WTC11 (cell line): Measurements from ENCODE around the gene MGAT3. TPM values are rescaled to one million over a fixed set of nuclear protein-coding genes. Genes with fewer than 3 reads are reported as not detected.

Experiments
- ATAC-seq: fragments of 200-7000 bp; cut with Tn5 transposase; 2 replicates; pipeline ENCODE4 v1.10.0; 2021; ENCODE audit warnings: mild to moderate bottlenecking, moderate library complexity
- CTCF ChIA-PET: fragments of 300-600 bp; sonication (Branson Sonifier 250); formaldehyde crosslinking; loops from one replicate; lab custom pipeline; 2021; ENCODE audit warnings: antibody characterized with exemption; lab: Charles Lee
- POLR2A ChIA-PET: fragments of 350-600 bp; sonication (Branson Sonifier 250); formaldehyde crosslinking; loops from one replicate; lab custom pipeline; 2021; ENCODE audit warnings: antibody characterized with exemption; lab: Charles Lee
- DNase-seq: peaks from one replicate; pipeline ENCODE4 v3.0.0; 2021; ENCODE audit warnings: low spot score
- H3K27ac Mint-ChIP-seq: 2 replicates; pipeline ENCODE4 v1.8.0; 2021; ENCODE audit warnings: mixed read lengths
- H3K27me3 Mint-ChIP-seq: 2 replicates; pipeline ENCODE4 v1.8.0; 2021; ENCODE audit warnings: low read depth, mild to moderate bottlenecking, moderate library complexity, mixed read lengths
- H3K36me3 Mint-ChIP-seq: 2 replicates; pipeline ENCODE4 v1.8.0; 2021; ENCODE audit warnings: mixed read lengths
- H3K4me1 Mint-ChIP-seq: 2 replicates; pipeline ENCODE4 v1.8.0; 2022; ENCODE audit warnings: mixed read lengths
- H3K4me3 Mint-ChIP-seq: 2 replicates; pipeline ENCODE4 v1.8.0; 2021; ENCODE audit warnings: mild to moderate bottlenecking, moderate library complexity, mixed read lengths
- H3K9me3 Mint-ChIP-seq: 2 replicates; pipeline ENCODE4 v1.8.0; 2021; ENCODE audit warnings: mixed read lengths
- AR ChIP-seq: fragments of 250-450 bp; sonication (Bioruptor Pico); IDR thresholded peaks from 2 replicates; pipeline ENCODE4 v1.9.0; 2021; ENCODE audit warnings: mild to moderate bottlenecking
- ATF2 ChIP-seq: sonication (generic); formaldehyde crosslinking; IDR thresholded peaks from 2 replicates; pipeline ENCODE4 v1.8.1; 2022; ENCODE audit warnings: low read depth, missing genetic modification reagents, borderline replicate concordance
- ATF6 ChIP-seq: sonication (generic); formaldehyde crosslinking; IDR thresholded peaks from 2 replicates; pipeline ENCODE4 v1.8.1; 2023; ENCODE audit warnings: mild to moderate bottlenecking, missing genetic modification reagents
- CREB1 ChIP-seq: sonication (generic); formaldehyde crosslinking; IDR thresholded peaks from 2 replicates; pipeline ENCODE4 v1.8.0; 2023; ENCODE audit warnings: mild to moderate bottlenecking, missing genetic modification reagents
- EMX1 ChIP-seq: fragments of 250-450 bp; sonication (Bioruptor Pico); IDR thresholded peaks from 2 replicates; pipeline ENCODE4 v1.8.0; 2021; ENCODE audit warnings: mild to moderate bottlenecking
- FOXP1 ChIP-seq: sonication (generic); formaldehyde crosslinking; IDR thresholded peaks from 2 replicates; pipeline ENCODE4 v1.8.0; 2022; ENCODE audit warnings: missing genetic modification reagents, mild to moderate bottlenecking, moderate library complexity, borderline replicate concordance
- IRF2 ChIP-seq: sonication (generic); formaldehyde crosslinking; IDR thresholded peaks from 2 replicates; pipeline ENCODE4 v1.8.0; 2022; ENCODE audit warnings: low read depth, missing genetic modification reagents, borderline replicate concordance
- MLX ChIP-seq: sonication (generic); formaldehyde crosslinking; IDR thresholded peaks from 2 replicates; pipeline ENCODE4 v1.8.1; 2023; ENCODE audit warnings: mild to moderate bottlenecking, missing genetic modification reagents, moderate library complexity
- PRRX2 ChIP-seq: fragments of 250-450 bp; sonication (Bioruptor Pico); IDR thresholded peaks from 2 replicates; pipeline ENCODE4 v1.8.0; 2021; ENCODE audit warnings: mild to moderate bottlenecking
- SMAD4 ChIP-seq: sonication (generic); formaldehyde crosslinking; IDR thresholded peaks from 2 replicates; pipeline ENCODE4 v1.8.0; 2022; ENCODE audit warnings: mild to moderate bottlenecking, missing genetic modification reagents
- TP53 ChIP-seq: sonication (generic); formaldehyde crosslinking; IDR thresholded peaks from 2 replicates; pipeline ENCODE4 v1.8.1; 2023; ENCODE audit warnings: mild to moderate bottlenecking, missing genetic modification reagents
- USF2 ChIP-seq: sonication (generic); formaldehyde crosslinking; IDR thresholded peaks from 2 replicates; pipeline ENCODE4 v1.8.1; 2023; ENCODE audit warnings: mild to moderate bottlenecking, missing genetic modification reagents, moderate library complexity
- ZNF121 ChIP-seq: sonication (generic); formaldehyde crosslinking; IDR thresholded peaks from 2 replicates; pipeline ENCODE4 v1.8.0; 2023; ENCODE audit warnings: missing genetic modification reagents
- ZNF219 ChIP-seq: sonication (generic); formaldehyde crosslinking; IDR thresholded peaks from 2 replicates; pipeline ENCODE4 v1.8.0; 2023; ENCODE audit warnings: missing genetic modification reagents, mild to moderate bottlenecking, borderline replicate concordance
- ZNF396 ChIP-seq: fragments of 250-450 bp; sonication (Bioruptor Pico); IDR thresholded peaks from 2 replicates; pipeline ENCODE4 v1.8.0; 2021; ENCODE audit warnings: mild to moderate bottlenecking, moderate library complexity, borderline replicate concordance
- ZNF532 ChIP-seq: fragments of 250-450 bp; sonication (Bioruptor Pico); IDR thresholded peaks from 2 replicates; pipeline ENCODE4 v1.9.0; 2021; ENCODE audit warnings: mild to moderate bottlenecking, borderline replicate concordance
- ZNF671 ChIP-seq: fragments of 250-450 bp; sonication (Bioruptor Pico); IDR thresholded peaks from 2 replicates; pipeline ENCODE4 v1.8.0; 2021; ENCODE audit warnings: mild to moderate bottlenecking
- total RNA-seq: library from RNA; stranded (reverse); gene quantifications from 3 replicates; pipeline ENCODE4 v1.2.3, GENCODE V29; 2021
- TF ChIP-seq, protein P1 (sequence below): sonication (generic); formaldehyde crosslinking; IDR thresholded peaks from 2 replicates; pipeline ENCODE4 v1.8.1; 2023; ENCODE audit warnings: mild to moderate bottlenecking, missing genetic modification reagents, borderline replicate concordance
- TF ChIP-seq, protein P2 (sequence below): sonication (generic); formaldehyde crosslinking; IDR thresholded peaks from 2 replicates; pipeline ENCODE4 v1.8.1; 2022; ENCODE audit warnings: low read depth, mild to moderate bottlenecking, moderate library complexity, missing genetic modification reagents, borderline replicate concordance

Gene MGAT3
- total RNA-seq, 1 experiment from 2014 or later, result 11.4 TPM

GRCh38 chr22:39498802-39499201, 42.0 kb downstream of the MGAT3 start (continued):
- TF ChIP-seq, protein P1, sequence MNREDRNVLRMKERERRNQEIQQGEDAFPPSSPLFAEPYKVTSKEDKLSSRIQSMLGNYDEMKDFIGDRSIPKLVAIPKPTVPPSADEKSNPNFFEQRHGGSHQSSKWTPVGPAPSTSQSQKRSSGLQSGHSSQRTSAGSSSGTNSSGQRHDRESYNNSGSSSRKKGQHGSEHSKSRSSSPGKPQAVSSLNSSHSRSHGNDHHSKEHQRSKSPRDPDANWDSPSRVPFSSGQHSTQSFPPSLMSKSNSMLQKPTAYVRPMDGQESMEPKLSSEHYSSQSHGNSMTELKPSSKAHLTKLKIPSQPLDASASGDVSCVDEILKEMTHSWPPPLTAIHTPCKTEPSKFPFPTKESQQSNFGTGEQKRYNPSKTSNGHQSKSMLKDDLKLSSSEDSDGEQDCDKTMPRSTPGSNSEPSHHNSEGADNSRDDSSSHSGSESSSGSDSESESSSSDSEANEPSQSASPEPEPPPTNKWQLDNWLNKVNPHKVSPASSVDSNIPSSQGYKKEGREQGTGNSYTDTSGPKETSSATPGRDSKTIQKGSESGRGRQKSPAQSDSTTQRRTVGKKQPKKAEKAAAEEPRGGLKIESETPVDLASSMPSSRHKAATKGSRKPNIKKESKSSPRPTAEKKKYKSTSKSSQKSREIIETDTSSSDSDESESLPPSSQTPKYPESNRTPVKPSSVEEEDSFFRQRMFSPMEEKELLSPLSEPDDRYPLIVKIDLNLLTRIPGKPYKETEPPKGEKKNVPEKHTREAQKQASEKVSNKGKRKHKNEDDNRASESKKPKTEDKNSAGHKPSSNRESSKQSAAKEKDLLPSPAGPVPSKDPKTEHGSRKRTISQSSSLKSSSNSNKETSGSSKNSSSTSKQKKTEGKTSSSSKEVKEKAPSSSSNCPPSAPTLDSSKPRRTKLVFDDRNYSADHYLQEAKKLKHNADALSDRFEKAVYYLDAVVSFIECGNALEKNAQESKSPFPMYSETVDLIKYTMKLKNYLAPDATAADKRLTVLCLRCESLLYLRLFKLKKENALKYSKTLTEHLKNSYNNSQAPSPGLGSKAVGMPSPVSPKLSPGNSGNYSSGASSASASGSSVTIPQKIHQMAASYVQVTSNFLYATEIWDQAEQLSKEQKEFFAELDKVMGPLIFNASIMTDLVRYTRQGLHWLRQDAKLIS, result no peak
- no peak for TF ChIP-seq ZNF671 (CRISPR knock-in tag)
- TF ChIP-seq ZNF396 (CRISPR knock-in tag), result no peak

DNA sequence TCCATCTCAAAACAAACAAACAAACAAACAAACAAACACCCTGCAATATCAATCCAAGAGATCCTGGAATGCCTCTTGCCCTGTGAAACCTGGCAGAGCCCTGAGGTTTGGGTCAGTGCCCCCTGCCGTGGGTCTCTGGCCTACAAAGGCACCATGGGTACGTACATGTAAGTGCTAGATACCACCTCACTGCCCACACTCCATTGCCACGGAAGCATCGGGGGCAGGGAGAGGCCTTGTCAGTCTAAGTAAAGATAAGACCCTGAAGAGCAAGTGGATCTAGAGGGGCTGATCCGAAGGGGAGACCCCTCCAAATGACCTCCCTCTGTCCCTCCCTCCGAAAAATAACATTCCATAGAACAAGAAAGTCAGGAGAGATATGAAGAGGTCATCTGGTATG, 43.3 kb downstream of the MGAT3 start:
- Mint-ChIP-seq H3K4me3 (no peak overlapping the region), H3K36me3 (peaks cover 13% of the 10 kb centered on the region), H3K4me1 (peaks cover 13% of the 10 kb centered on the region), H3K27me3 (peaks cover 78% of the 10 kb centered on the region), H3K27ac (no peak overlapping the region), H3K9me3 (no peaks in the 10 kb centered on the region)
- CTCF ChIA-PET, result interaction anchor here (1.7 to 2.5 kb wide), 2 partner anchors 101 to 189 kb away, joined by 3 to 10 read pairs; partner anchors contain the start of gene TAB1
- POLR2A ChIA-PET, result interaction anchor here (0.6 kb wide), 1 partner anchor 24 kb away, joined by 4 read pairs; no protein-coding TSS in a partner anchor
- DNase-seq, result no peak
- no peak for ATAC-seq
- TF ChIP-seq ZNF532 (CRISPR knock-in tag) (no peak), ATF6 (CRISPR knock-in tag) (no peak), ZNF219 (no peak), EMX1 (CRISPR knock-in tag) (no peak), USF2 (CRISPR knock-in tag) (no peak), ATF2 (CRISPR knock-in tag) (no peak), FOXP1 (CRISPR knock-in tag) (no peak), CREB1 (CRISPR knock-in tag) (no peak), PRRX2 (CRISPR knock-in tag) (no peak), MLX (CRISPR knock-in tag) (no peak), TP53 (no peak), ZNF121 (CRISPR knock-in tag) (no peak), SMAD4 (CRISPR knock-in tag) (no peak), AR (CRISPR knock-in tag) (no peak), IRF2 (no peak)
- TF ChIP-seq, protein P2, sequence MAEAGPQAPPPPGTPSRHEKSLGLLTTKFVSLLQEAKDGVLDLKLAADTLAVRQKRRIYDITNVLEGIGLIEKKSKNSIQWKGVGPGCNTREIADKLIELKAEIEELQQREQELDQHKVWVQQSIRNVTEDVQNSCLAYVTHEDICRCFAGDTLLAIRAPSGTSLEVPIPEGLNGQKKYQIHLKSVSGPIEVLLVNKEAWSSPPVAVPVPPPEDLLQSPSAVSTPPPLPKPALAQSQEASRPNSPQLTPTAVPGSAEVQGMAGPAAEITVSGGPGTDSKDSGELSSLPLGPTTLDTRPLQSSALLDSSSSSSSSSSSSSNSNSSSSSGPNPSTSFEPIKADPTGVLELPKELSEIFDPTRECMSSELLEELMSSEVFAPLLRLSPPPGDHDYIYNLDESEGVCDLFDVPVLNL, result no peak
